ENCODE measurements around the gene TXNL1. TPM values are rescaled to one million over a fixed set of nuclear protein-coding genes. Genes with fewer than 3 reads are reported as not detected.

The TXNL1 gene
- total and polyA plus RNA-seq, 2 of the 8 experiments (the other 6 are each of a cell fraction or from before 2014, with no cell fraction given) = 35.1 to 85.8 TPM

- no peak for TF ChIP-seq CHD7 (IDR thresholded peaks at IDR 0.05; ENCODE audit: insufficient replicate concordance, low read length)
- no peak for TF ChIP-seq EZH2 (IDR thresholded peaks at IDR 0.05; ENCODE audit: low read depth, low read length, severe bottlenecking)
- TF ChIP-seq CHD1 (IDR thresholded peaks at IDR 0.05; ENCODE audit: low read depth, low read length) = no peak
- no peak for TF ChIP-seq YY1 (IDR thresholded peaks at IDR 0.05; ENCODE audit: low read depth, low read length)
- TF ChIP-seq KDM5A (IDR thresholded peaks at IDR 0.05; ENCODE audit: low read length) = no peak
- TF ChIP-seq USF2 (IDR thresholded peaks at IDR 0.05; ENCODE audit: low read length) = no peak
- TF ChIP-seq EGR1 (IDR thresholded peaks at IDR 0.05; ENCODE audit: borderline replicate concordance, low read depth, low read length) = no peak
- no peak for TF ChIP-seq E2F6 (IDR thresholded peaks at IDR 0.05)
These were observed 22.3 kb upstream of the TXNL1 start (continued) for GRCh38 chr18:56660655-56661054.

All from H1 (cell line).